ENCODE results near the gene AFMID.
"Not testable (repeated sequence)": the region's sequence is repeated elsewhere in the genome, so short reads cannot be mapped to it uniquely, and the experiment has no call there.

The AFMID gene

GRCh38 chr17:78223061-78223460, 35.9 kb downstream of the AFMID start:
- DNase-seq (ENCODE audit: low read depth, low spot score) = no peak

- DNase-seq (ENCODE audit: low read depth, low spot score) = no peak
Observed at GRCh38 chr17:78223765-78224164, 36.6 kb downstream of the AFMID start.

GRCh38 chr17:78224231-78225087, 37.3 kb downstream of the AFMID start:
- DNase-seq (ENCODE audit: low read depth, low spot score) = no peak

- no peak for DNase-seq (ENCODE audit: low read depth, low spot score)
Observed at GRCh38 chr17:78225088-78225865, 38.1 kb downstream of the AFMID start.

GRCh38 chr17:78226055-78226758, 39.0 kb downstream of the AFMID start:
- no peak for DNase-seq (ENCODE audit: low read depth, low spot score)

- no peak for DNase-seq (ENCODE audit: low read depth, low spot score)
Observed at GRCh38 chr17:78226759-78227454, 39.7 kb downstream of the AFMID start.

- no peak for DNase-seq (ENCODE audit: low read depth, low spot score)
Observed at GRCh38 chr17:78227455-78227916, 40.3 kb downstream of the AFMID start.

- DNase-seq (ENCODE audit: low read depth, low spot score) = no peak
Observed at GRCh38 chr17:78228176-78228575, 41.0 kb downstream of the AFMID start.

GRCh38 chr17:78230252-78230962, 43.2 kb downstream of the AFMID start:
- no peak for DNase-seq (ENCODE audit: low read depth, low spot score)

- no peak for DNase-seq (ENCODE audit: low read depth, low spot score)
Observed at GRCh38 chr17:78230996-78231935, 44.1 kb downstream of the AFMID start, which contains the start of gene TMEM235. TMEM235 (plus strand) TSS chr17:78231631; CDS start chr17:78232024, 393 bp downstream.

- DNase-seq (ENCODE audit: low read depth, low spot score) = no peak
Observed at GRCh38 chr17:78231991-78232858, 45.1 kb downstream of the AFMID start.

GRCh38 chr17:78232859-78233173, 45.7 kb downstream of the AFMID start:
- no peak for DNase-seq (ENCODE audit: low read depth, low spot score)

GRCh38 chr17:78233678-78234077, 46.5 kb downstream of the AFMID start:
- no peak for DNase-seq (ENCODE audit: low read depth, low spot score)

GRCh38 chr17:78234261-78234865, 47.2 kb downstream of the AFMID start:
- no peak for DNase-seq (ENCODE audit: low read depth, low spot score)

- not testable (repeated sequence) for DNase-seq (ENCODE audit: low read depth, low spot score)
Observed at GRCh38 chr17:78235022-78235421, 47.9 kb downstream of the AFMID start.

GRCh38 chr17:78235885-78236284, 48.7 kb downstream of the AFMID start:
- no peak for DNase-seq (ENCODE audit: low read depth, low spot score)

GRCh38 chr17:78236362-78237127, 49.4 kb downstream of the AFMID start:
- no peak for DNase-seq (ENCODE audit: low read depth, low spot score)

Data from activated naive CD8-positive, alpha-beta T cell treated with anti-CD3 and anti-CD28 coated beads, Interleukin-2, amount 50 U/mL, for 16 hours (primary cell).